ENCODE measurements around the gene SLC22A24.
"Not testable (repeated sequence)": the region's sequence is repeated elsewhere in the genome, so short reads cannot be mapped to it uniquely, and the experiment has no call there.

SLC22A24 gene, protein sequence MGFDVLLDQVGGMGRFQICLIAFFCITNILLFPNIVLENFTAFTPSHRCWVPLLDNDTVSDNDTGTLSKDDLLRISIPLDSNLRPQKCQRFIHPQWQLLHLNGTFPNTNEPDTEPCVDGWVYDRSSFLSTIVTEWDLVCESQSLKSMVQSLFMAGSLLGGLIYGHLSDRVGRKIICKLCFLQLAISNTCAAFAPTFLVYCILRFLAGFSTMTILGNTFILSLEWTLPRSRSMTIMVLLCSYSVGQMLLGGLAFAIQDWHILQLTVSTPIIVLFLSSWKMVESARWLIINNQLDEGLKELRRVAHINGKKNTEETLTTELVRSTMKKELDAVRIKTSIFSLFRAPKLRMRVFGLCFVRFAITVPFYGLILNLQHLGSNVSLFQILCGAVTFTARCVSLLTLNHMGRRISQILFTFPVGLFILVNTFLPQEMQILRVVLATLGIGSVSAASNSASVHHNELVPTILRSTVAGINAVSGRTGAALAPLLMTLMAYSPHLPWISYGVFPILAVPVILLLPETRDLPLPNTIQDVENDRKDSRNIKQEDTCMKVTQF

DNA sequence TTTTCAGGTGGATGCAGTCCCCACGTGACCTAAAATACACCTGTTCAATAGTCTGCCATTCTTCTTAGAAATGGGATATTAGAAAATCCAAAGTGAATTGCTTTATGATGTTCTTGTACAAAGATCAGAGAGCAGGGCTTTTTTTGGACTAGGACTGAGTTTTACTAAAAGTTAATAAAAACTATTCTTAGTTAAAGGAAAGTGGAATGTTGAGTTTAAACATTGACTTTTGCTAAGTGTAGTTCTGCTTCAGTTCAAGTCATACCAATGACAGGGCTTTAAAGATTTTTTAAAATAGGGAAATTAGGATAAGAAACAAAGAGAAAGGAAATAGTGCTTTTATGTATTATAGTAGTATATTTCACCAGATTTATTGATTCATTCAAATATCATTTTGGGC lies at the start of gene SLC22A24:
SLC22A24 (minus strand) TSS at position 101 of the 400 bp plus-strand sequence. CDS start 442 bp downstream, outside the sequence.
- no peak for DNase-seq (ENCODE audit: low read depth in 2 of 2)

DNA sequence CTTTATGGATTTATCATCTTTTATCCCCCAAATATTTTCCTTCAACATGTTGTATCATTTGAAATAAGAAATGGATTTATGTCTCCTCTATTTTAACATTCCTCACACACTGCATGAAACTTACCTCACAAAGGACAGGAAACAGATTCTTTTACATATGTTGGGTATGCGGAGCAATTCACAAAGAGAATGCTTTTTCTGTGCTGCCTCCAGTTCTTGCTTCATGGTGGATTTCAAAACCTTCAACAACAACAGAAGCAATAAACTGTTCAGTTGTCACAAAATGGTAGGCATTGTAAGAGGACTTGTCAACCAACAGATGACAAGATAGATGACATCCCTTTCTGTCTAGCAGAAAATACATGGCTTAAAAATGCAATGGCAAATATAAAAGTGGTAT lies 36.5 kb upstream of the SLC22A24 start:
- no peak for DNase-seq (ENCODE audit: low read depth in 2 of 2)

DNA sequence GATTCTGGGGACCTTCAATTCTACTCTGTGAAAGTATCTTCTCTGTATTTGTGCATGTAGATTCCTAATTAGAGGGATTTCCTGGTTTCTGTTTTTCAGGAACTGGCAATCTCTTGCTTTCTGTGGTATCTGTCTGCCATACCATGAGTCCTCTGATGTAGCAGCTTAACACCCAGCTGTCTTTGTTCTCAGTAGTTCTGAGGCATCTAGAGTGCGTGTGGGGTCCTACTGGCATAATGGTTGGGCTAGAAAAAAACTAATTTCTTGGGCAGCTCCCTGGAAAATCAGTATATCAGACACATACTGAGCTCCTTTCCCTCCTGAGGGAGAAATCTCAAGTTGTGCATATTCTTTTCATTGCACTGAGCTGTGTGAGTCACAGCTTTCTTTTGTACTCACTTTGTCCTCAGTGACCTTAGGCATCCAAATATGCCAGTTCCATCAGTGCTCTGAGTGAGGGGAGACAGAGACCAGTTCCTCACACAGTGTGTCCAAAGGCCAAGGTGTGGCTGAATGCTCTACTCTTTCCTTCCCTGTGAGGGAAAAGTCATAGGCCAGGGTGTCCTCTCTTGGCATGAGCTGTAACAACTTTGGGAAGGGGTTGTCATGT lies 35.5 kb upstream of the SLC22A24 start:
- DNase-seq (ENCODE audit: low read depth in 2 of 2) = no peak

DNA sequence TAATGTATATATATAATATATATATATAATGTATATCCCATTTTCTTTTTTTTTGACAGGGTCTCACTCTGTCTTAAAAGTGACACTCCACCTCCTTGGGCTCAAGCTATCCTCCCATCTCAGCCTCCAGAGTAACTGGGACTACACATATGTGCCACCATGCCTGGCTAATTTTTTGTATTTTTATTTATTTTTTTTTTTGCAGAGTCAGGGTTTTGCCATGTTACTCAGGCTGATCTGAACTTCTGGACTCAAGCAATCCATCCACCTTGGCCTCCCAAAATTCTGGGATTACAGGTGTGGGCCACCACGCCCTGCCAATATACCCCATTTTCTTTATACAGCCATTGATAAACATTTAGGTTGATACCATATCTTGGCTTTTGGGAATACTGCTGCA lies 33.9 kb upstream of the SLC22A24 start:
- no peak for DNase-seq (ENCODE audit: low read depth in 2 of 2)

DNA sequence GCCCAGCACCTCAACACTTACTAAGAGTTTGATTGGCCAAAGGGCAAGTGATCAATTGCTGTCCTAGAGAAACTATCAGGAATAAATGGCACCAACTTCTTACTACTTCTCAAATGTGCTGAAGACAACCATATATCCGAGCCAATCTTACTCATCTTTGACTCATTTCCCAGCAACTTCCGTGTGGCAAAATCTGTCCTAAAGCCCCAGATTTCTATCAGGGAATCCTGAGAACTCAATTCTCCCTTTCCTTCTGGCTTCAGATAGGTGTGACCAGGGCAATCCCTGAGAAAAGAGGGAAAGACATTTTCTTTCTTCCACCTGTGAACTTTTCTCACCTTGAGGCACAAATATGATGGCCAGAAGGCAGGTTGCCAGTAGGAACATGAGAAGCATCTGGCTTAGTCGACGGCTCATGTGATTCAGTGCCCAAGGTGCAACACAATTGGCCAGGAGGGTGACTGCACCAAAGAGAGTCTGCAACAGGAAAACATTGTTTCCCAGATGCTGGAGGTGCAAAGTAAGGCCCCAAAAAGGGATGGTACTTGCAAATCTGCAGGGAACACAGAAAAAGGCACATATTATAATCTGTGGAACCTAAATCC lies 21.8 kb upstream of the SLC22A24 start:
- DNase-seq (ENCODE audit: low read depth in 2 of 2) = no peak

DNA sequence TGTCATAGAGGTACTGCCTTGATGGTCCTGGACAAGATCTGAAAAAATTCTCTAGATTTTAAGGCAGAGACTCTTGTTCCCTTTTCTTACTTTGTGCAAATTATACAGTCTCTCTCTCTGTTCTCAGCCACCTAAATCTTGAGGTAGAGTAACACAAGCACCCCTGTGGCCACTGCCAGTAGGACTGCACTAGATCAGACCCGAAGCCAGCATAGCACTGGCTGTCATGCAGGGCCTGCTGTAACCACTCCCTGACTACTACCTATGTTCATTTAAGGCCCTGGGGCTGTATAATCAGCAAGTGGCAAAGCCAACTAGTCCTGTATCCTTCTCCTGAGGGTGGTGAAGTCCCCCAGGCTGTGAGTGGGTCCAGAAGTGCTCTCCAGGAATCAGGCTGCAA lies 11.8 kb upstream of the SLC22A24 start:
- DNase-seq (ENCODE audit: low read depth in 2 of 2) = no peak

DNA sequence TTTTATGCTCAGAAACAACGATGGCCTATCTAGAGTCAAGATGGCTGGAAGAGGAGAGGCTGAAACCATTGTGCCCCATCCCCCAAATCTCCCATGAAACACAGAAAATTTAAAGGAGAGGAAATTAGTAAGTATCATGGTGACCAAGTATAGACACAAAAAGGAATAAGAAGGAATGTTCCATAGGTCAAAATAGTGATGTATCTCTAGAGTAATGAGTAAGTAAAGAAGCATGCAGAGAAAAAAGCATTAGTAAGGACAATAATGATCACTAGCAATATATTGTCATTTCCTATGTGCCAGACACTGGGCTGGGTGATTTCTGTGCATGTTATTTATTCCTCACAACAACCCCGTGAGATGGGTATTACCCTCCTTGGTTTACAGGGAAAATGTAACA lies 2.6 kb upstream of the SLC22A24 start:
- DNase-seq (ENCODE audit: low read depth in 2 of 2) = no peak

DNA sequence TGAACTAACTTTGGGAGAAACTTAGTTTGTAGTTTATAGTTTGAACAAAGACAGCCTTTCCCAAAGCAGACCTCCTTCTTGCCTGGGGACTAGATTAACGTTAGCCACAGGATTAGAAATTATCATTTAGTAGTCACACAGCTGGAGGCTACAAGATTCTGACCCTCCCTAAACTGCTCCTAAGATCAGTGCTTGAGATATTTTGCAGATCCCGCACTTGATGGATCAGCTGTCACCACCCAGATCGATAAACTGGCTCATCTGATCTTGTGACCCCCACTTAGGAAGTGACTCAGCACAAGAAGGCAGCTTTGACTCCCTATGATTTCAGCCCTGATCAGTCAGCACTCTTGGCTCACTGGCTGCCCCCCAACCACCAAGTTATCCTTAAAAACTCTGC lies 1.6 kb downstream of the SLC22A24 start:
- no peak for DNase-seq (ENCODE audit: low read depth in 2 of 2)

DNA sequence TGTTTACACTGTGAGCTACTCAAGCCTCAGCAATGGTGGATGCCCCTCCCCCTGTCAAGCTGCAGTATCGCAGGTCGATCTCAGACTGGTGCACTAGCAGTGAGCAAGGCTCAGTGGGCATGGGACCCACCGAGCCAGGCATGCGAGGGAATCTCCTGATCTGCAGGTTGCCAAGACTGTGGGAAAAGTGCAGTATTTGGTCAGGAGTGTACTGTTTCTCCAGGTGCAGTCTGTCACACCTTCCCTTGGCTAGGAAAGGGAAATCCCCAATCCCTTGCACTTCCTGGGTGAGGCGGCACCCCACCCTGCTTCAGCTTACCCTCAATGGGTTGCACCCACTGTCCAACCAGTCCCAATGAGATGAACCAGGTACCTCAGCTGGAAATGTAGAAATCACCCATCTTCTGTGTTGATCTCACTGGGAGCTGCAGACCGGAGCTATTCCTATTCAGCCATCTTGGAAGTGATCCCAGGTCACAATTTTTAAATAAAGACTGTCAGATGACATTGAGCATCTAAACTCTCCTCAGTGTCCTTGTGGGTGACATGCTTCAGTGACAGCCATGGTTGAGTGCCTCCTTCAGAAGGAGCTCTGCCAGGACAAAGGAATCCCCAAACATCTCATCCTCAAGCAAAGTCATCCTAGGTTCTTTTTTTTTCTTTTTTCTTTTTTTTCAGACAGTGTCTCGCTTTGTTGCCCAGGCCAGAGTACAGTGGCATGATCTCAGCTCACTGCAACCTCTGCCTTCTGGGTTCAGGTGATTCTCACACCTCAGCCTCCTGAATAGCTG lies 10.8 kb downstream of the SLC22A24 start:
- no peak for DNase-seq (ENCODE audit: low read depth in 2 of 2)

DNA sequence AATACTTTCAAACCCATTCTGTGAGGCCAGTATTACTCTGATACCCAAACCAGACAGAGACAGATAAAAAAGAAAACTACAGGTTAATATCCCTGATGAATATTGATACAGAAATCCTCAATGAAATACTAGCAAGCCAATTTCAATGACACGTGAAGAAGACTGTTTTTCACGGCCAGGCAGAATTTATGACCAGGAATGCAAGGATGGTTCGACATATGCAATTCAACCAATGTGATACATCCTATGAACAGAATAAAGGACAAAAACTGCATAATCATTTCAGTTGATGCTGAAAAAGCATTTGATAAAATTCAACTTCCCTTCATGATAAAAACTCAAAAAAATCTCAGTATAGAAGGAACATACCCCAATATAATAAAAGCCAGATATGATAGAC lies 44.5 kb downstream of the SLC22A24 start:
- no peak for DNase-seq (ENCODE audit: low read depth in 2 of 2)

DNA sequence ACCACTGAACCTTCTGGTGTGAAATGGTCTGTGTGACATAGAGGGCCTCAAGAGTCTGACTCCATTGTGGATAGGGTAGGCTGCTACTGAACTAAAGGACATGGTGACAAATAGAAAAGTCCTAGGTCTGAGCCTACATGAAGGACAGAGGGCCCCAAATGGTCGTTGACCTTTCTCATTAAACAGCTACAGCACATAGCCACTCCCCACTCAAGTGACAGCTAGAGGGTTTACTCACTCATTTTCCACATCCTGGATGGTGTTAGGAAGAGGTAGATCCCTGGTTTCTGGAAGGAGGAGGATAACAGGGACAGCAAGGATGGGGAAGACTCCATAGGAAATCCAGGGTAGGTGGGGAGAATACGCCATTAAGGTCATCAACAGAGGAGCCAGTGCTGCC lies 63.3 kb downstream of the SLC22A24 start:
- DNase-seq (ENCODE audit: low read depth in 2 of 2) = no peak

DNA sequence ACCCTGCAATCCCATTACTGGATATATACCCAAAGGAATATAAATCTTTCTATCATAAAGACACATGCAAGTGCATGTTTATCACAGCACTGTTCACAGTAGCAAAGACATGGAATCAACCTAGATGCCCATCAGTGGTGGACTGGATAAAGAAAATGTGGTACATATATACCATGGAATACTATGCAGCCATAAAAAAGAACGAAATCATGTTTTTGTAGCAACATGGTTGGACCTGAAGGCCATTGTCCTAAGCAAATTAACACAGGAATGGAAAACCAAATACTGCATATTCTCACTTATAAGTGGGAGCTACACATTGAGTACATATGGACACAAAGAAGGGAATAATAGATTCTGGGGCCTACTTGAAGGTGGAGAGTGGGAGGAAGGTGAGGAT lies 97.8 kb downstream of the SLC22A24 start:
- not testable (repeated sequence) for DNase-seq (ENCODE audit: low read depth in 2 of 2)

DNA sequence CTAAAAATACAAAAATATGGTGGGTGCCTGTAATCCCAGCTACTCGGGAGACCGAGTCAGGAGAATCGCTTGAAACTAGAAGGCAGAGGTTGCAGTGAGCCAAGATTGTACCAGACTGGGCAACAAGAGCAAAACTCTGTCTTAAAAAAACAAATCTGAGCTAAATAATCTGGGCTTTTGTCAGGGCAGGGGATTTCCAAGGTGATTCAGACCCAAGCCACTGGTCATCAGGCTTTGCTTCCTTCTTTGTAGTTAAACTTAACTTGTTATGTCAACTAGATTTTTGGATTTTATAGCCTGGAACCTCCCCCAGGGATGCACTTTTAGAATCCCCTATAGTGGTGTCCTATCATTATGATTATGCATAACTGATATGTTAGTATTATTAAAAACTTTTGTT lies 101.4 kb downstream of the SLC22A24 start:
- no peak for DNase-seq (ENCODE audit: low read depth in 2 of 2)

DNA sequence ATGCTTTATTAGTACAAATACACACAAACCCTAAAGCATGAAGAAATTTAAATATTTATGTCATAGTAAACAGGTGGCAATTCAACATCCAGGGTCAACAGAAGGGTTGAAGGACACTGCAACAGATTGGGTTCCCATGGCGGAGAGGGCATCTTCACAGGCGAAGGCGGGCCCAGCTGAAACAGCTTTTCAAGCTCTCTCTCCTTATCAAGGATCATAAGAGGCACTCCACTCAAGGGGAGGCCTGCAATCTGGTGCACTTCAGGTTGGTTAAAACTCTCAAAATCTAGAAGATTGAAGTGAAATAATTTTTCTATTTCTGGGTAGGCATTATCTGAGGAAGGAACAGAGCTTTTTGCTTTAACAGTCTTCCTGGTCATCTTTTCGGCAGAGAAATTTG lies 111.6 kb downstream of the SLC22A24 start:
- no peak for DNase-seq (ENCODE audit: low read depth in 2 of 2)
